Pancreas (tissue), 10 donors: ENCODE measurements around the gene OLIG1. TPM values are rescaled to one million over a fixed set of nuclear protein-coding genes. Genes with fewer than 3 reads are reported as not detected.

Experiments
- ATAC-seq, 4 donors: fragments of 200-7000 bp; cut with Tn5 transposase; one replicate each; pipeline versions ENCODE4 v1.8.0 to v1.9.1; 2020; ENCODE audit warnings: mild to moderate bottlenecking in 4 of 4, moderate library complexity in 4 of 4
- DNase-seq, 6 donors: peaks; one replicate each; pipeline ENCODE4 v3.0.0-alpha.2; 2020
- FAIRE-seq: peaks from 2 replicates; lab custom pipeline; 2012; peaks lifted over from hg19 to GRCh38; lab: Jason Lieb, UNC
- H3K27ac ChIP-seq, 4 donors: fragments of 200-600 bp; sonication (generic); 1 replicate in 3 of 4; 2 replicates in 1 of 4; pipeline versions ENCODE4 v1.5.0 to v1.8.0; 2020
- H3K27me3 ChIP-seq, 4 donors: fragments of 200-600 bp; one replicate each; pipeline ENCODE4 v1.8.0; 2021
- H3K36me3 ChIP-seq, 3 donors: fragments of 200-600 bp; sonication (generic) in 1 of 3; one replicate each; pipeline versions ENCODE4 v1.5.0 to v1.8.0; 2020 to 2021
- H3K4me1 ChIP-seq, 3 donors: fragments of 200-600 bp; one replicate each; pipeline ENCODE4 v1.8.0; 2021
- H3K4me3 ChIP-seq, 4 donors: fragments of 200-600 bp; sonication (generic) in 2 of 4; one replicate each; pipeline versions ENCODE4 v1.5.0 to v1.8.0; 2020 to 2021
- H3K9me3 ChIP-seq, 4 donors: fragments of 200-600 bp; one replicate each; pipeline ENCODE4 v1.8.0; 2021
- WGBS, 2 donors: extraction: QIAGEN DNeasy Blood & Tissue Kit; methylation state at CpG; one replicate each; pipeline ENCODE4 v1.1.7; 2013; 5-methylcytosine and 5-hydroxymethylcytosine counted together
- intact Hi-C, 3 donors: fragments of 100-400 bp; cut with DNase I; formaldehyde crosslinking; loops; one replicate each; pipeline versions ENCODE4 v1.11.1 to v1.14.2; 2022
- polyA plus RNA-seq, 2 donors: library from polyadenylated mRNA; stranded (reverse); fragments of 200-250 nt; gene quantifications; one replicate each; pipeline ENCODE4 v1.2.3, GENCODE V29; 2013
- total RNA-seq, 6 donors: library from RNA; stranded (reverse); fragmentation: NEBNext Ultra II Directional in 4 of 6; extraction: Animal tissue kit (Norgen Biotek cat#: 25700) in 4 of 6; gene quantifications; one replicate each; pipeline versions ENCODE4 v1.2.1 to v1.2.4, GENCODE V29; 2021 to 2023
- TF ChIP-seq, protein P1 (sequence below), 4 donors: fragments of 200-600 bp; sonication (generic) in 3 of 4; IDR thresholded peaks; one replicate each; pipeline versions ENCODE4 v1.5.0 to v1.8.0; 2021; ENCODE audit warnings: antibody characterized with exemption in 4 of 4
- donor health status: healthy with polysubstance abuse.
- donor health status: DM: no; HTN: no; CAD: no; lungs with moderate emphysema.
- donor health status: DM: no; HTN: no; CAD: no.
- donor health status: control.
- donor health status: control.
- donor health status: Bipolar disorder and iron deficiency.
- donor health status: DM: yes; HTN: yes; CAD: no.
- donor health status: DM: no; HTN: no; CAD: no.
- donor health status: DM: no; HTN: no; CAD: no.
- donor health status: DM: yes; HTN: yes; CAD: no.

The OLIG1 gene
- total and polyA plus RNA-seq, 8 donors: 0.09 to 0.51 (median 0.19) TPM; not detected in 3

DNA sequence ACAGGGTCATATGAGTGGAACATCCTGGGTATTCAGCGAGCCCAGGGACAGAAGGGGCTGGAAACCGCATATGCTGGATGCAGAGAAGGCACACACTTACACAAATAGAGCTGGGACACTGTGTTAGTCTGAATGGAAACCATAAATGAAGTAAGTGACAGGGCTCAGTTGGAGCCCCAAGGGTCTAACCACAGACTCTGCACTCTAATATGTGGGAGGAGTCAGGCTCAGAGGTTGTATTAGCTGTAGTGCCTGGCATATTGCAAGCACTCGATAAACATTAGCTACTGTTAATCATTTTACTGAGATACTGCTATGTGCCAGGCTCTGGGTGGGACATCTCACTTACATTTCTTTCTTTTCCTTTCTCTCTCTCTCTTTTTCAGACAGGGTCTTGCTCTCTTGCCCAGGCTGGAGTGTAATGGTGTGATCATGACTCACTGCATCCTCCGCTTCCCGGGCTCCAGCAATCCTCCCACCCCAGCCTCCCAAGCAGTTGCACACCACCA lies 6.5 kb upstream of the OLIG1 start:
- no peaks in the 10 kb centered on the region for H3K9me3 ChIP-seq
- H3K27ac ChIP-seq: no peak overlapping the region
- TF ChIP-seq, protein P1, sequence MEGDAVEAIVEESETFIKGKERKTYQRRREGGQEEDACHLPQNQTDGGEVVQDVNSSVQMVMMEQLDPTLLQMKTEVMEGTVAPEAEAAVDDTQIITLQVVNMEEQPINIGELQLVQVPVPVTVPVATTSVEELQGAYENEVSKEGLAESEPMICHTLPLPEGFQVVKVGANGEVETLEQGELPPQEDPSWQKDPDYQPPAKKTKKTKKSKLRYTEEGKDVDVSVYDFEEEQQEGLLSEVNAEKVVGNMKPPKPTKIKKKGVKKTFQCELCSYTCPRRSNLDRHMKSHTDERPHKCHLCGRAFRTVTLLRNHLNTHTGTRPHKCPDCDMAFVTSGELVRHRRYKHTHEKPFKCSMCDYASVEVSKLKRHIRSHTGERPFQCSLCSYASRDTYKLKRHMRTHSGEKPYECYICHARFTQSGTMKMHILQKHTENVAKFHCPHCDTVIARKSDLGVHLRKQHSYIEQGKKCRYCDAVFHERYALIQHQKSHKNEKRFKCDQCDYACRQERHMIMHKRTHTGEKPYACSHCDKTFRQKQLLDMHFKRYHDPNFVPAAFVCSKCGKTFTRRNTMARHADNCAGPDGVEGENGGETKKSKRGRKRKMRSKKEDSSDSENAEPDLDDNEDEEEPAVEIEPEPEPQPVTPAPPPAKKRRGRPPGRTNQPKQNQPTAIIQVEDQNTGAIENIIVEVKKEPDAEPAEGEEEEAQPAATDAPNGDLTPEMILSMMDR (IDR thresholded peaks at IDR 0.05): no peak
- no peak overlapping the region for H3K4me3 ChIP-seq
- H3K27me3 ChIP-seq: peaks cover 0 to 13% (median 2%) of the 10 kb centered on the region in 4 donors
- WGBS, 2 donors: 81 to 84% methylated on average over 5 of the region's 5 CpGs
- ATAC-seq: no peak
- H3K4me1 ChIP-seq: peaks cover 0 to 2% (median 0%) of the 10 kb centered on the region in 3 donors
- FAIRE-seq: no peak
- no peaks in the 10 kb centered on the region for H3K36me3 ChIP-seq
- intact Hi-C loops: no loop called here
- DNase-seq: no peak

DNA sequence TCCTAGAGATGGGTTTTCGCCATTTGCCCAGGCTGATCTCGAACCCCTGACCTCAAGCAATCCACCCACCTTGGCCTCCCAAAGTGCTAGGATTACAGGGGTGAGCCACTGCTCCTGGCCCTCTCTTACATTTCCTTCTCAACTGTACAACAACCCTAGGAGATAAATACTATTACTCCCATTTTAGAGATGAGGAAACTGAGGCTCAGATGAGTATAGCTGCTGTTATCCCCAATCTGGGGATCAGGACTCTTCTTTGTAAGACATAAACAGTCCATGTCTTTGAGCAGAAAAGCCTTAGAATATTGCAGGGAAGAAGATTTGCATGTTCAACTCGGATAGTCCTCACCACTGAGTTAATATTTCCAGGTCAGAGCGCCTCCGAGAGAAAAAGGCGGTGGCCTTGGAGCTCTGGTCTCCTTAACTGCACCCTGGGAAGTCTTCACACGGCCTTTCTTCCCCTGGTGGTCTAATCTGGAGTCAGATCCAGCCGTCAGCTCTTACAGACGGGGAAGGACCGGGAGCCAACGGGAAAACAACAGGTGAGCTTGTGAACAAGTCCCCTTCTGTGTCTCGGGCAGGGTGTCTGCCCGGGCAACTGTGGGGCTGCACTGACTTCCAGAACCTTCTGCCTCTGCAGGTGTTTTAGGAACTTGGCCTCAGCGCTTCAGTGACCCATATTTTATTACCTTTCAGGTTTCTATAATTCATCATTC lies 5.9 kb upstream of the OLIG1 start:
- H3K27me3 ChIP-seq: peaks cover 0 to 20% (median 5%) of the 10 kb centered on the region in 4 donors
- H3K36me3 ChIP-seq: no peaks in the 10 kb centered on the region
- no peak overlapping the region for H3K4me3 ChIP-seq
- H3K9me3 ChIP-seq: no peaks in the 10 kb centered on the region
- H3K4me1 ChIP-seq: no peaks in the 10 kb centered on the region
- ATAC-seq (no peak), FAIRE-seq (no peak), DNase-seq (no peak)
- intact Hi-C loops: no loop called here
- 20 to 22% methylated on average over 14 of the region's 14 CpGs for WGBS, 2 donors
- TF ChIP-seq, protein P1 (IDR thresholded peaks at IDR 0.05): no peak
- H3K27ac ChIP-seq: no peak overlapping the region

DNA sequence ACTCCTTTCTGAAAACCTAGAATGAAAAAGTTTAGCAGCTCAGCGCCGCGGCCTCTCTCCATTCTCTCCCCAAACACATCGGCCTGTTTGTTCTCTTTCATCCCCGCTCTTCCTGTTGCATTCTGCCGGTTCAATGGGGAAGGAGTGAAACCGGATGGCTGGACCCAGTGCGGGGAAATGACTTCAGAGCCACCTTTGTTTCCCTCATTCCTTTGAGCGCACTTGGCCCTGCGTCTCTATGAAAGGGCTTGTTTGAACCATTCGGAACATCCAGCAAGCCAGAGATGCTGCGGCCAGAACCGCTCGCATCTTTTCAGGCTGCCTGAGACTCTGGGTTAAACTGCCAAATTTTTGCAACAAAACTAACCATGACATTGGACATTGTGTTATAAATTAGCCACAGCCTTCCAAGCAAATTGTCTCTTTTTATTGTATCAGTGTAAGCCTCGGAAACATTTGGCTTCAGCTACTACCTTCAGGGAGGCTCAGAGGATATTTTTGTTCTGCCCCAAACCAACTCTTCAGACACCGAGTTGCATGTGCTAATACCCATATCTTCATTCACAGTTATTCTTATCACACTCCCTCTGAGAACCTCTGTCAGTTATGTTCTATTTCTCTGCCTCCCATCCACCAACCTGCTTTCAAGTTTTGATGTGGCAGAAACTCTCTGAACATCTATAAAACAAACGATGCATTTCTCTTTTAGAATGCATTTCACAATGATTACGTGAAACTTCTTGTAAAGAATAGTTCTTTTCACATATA lies 5.1 kb upstream of the OLIG1 start:
- no peak overlapping the region for H3K27ac ChIP-seq
- H3K27me3 ChIP-seq: peaks cover 0 to 27% (median 8%) of the 10 kb centered on the region in 4 donors
- intact Hi-C loops: no loop called here
- FAIRE-seq (no peak), ATAC-seq (no peak), DNase-seq (no peak)
- WGBS, 2 donors: 41 to 50% methylated on average over 18 of the region's 18 CpGs
- TF ChIP-seq, protein P1 (IDR thresholded peaks at IDR 0.05): no peak
- H3K4me1 ChIP-seq: peaks cover 0 to 2% (median 0%) of the 10 kb centered on the region in 3 donors
- H3K4me3 ChIP-seq: no peak overlapping the region
- no peaks in the 10 kb centered on the region for H3K9me3 ChIP-seq
- no peaks in the 10 kb centered on the region for H3K36me3 ChIP-seq

DNA sequence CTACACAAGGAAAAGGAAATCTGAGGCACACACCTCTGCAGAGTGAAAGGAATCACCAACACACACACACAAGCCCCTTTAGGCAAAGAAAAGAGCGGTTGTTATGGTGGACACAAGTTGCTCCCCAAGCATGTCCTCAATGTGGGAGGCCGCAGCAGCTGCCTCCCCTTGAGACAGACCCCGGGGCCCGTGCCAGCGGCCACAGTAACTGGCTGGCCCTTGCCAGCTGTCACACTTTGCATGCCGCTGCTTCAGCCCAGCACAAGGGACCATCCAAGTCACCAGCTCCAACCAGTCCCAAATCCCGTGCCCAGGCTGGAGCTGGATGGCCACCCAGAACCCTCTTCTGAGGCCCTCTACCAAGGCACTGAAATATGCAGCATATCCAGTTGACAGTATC lies 2.9 kb upstream of the OLIG1 start:
- intact Hi-C loops: no loop called here
- FAIRE-seq (no peak), DNase-seq (no peak), ATAC-seq (no peak)
- peaks cover 0 to 8% (median 8%) of the 10 kb centered on the region in 3 donors for H3K4me1 ChIP-seq
- TF ChIP-seq, protein P1 (IDR thresholded peaks at IDR 0.05): no peak
- no peak overlapping the region for H3K4me3 ChIP-seq
- WGBS, 2 donors: 85 to 91% methylated on average over 7 of the region's 7 CpGs
- H3K9me3 ChIP-seq: no peaks in the 10 kb centered on the region
- H3K36me3 ChIP-seq: no peaks in the 10 kb centered on the region
- H3K27me3 ChIP-seq: peaks cover 0 to 39% (median 8%) of the 10 kb centered on the region in 4 donors
- no peak overlapping the region for H3K27ac ChIP-seq
